Smooth muscle cell (in vitro differentiated cells): ENCODE measurements around the gene GNPDA1. TPM values are rescaled to one million over a fixed set of nuclear protein-coding genes. Genes with fewer than 3 reads are reported as not detected.

Experiments used
- DNase-seq: peaks from one replicate; lab custom pipeline; 2025; ENCODE audit not compliant: unreplicated experiment; lab: John Stamatoyannopoulos, UW
- H2AFZ ChIP-seq: fragments of 200-600 bp; sonication (generic); 2 replicates; pipeline ENCODE4 v1.6.0; 2016; ENCODE audit warnings: antibody characterized with exemption, low read depth, mild to moderate bottlenecking
- H3F3A ChIP-seq: fragments of 200-600 bp; sonication (generic); 2 replicates; pipeline ENCODE4 v1.6.0; 2017; ENCODE audit warnings: antibody characterized with exemption, low read depth
- H3K27ac ChIP-seq: fragments of 200-600 bp; sonication (generic); 2 replicates; pipeline ENCODE4 v1.5.1; 2016; ENCODE audit warnings: low read depth, mild to moderate bottlenecking
- H3K27me3 ChIP-seq: fragments of 200-600 bp; sonication (generic); 2 replicates; pipeline ENCODE4 v1.6.1; 2016; ENCODE audit warnings: low read depth, mild to moderate bottlenecking
- H3K36me3 ChIP-seq: fragments of 200-600 bp; sonication (generic); 2 replicates; pipeline ENCODE4 v1.5.1; 2016; ENCODE audit warnings: low read depth
- H3K4me1 ChIP-seq: fragments of 200-600 bp; sonication (generic); 2 replicates; pipeline ENCODE4 v1.5.1; 2016; ENCODE audit warnings: low read depth
- H3K4me2 ChIP-seq: fragments of 200-600 bp; sonication (generic); 2 replicates; pipeline ENCODE4 v1.6.0; 2016; ENCODE audit warnings: mild to moderate bottlenecking
- H3K4me3 ChIP-seq: fragments of 200-600 bp; sonication (generic); 2 replicates; pipeline ENCODE4 v1.5.1; 2016; ENCODE audit warnings: mild to moderate bottlenecking
- H3K79me2 ChIP-seq: fragments of 200-600 bp; sonication (generic); 2 replicates; pipeline ENCODE4 v1.6.0; 2016; ENCODE audit warnings: low read depth, mild to moderate bottlenecking
- H3K9ac ChIP-seq: fragments of 200-600 bp; sonication (generic); 2 replicates; pipeline ENCODE4 v1.6.0; 2016; ENCODE audit warnings: low read depth
- H3K9me3 ChIP-seq: fragments of 200-600 bp; sonication (generic); replicated peaks from 2 replicates; pipeline ENCODE4 v1.5.1; 2016; ENCODE audit warnings: low read depth
- H4K20me1 ChIP-seq: fragments of 200-600 bp; sonication (generic); 2 replicates; pipeline ENCODE4 v1.6.0; 2016; ENCODE audit warnings: low read depth
- WGBS: methylation state at CpG from one replicate; pipeline ENCODE4 v1.1.7; 2016; ENCODE audit warnings: low lambda C conversion rate; 5-methylcytosine and 5-hydroxymethylcytosine counted together
- polyA plus RNA-seq: library from polyadenylated mRNA; unstranded; fragments of >200 nt; fragmentation: Nextera tagmentation; extraction: Ambion mirVana; gene quantifications from 2 replicates; pipeline ENCODE4 v1.2.1, GENCODE V29; 2016
- total RNA-seq: library from RNA; depleted of rRNA; stranded (reverse); fragments of >200 nt; gene quantifications from 2 replicates; pipeline ENCODE4 v1.2.3, GENCODE V29; 2014
- TF ChIP-seq, protein P1 (sequence below): fragments of 200-600 bp; sonication (generic); IDR thresholded peaks from 2 replicates; pipeline ENCODE4 v1.5.1; 2017; ENCODE audit warnings: borderline replicate concordance, mild to moderate bottlenecking, antibody characterized with exemption; ENCODE audit not compliant: insufficient read depth, poor library complexity, severe bottlenecking

The GNPDA1 gene
- total and polyA plus RNA-seq, 2 experiments from 2014 or later = 29.6 to 30.3 TPM

DNA sequence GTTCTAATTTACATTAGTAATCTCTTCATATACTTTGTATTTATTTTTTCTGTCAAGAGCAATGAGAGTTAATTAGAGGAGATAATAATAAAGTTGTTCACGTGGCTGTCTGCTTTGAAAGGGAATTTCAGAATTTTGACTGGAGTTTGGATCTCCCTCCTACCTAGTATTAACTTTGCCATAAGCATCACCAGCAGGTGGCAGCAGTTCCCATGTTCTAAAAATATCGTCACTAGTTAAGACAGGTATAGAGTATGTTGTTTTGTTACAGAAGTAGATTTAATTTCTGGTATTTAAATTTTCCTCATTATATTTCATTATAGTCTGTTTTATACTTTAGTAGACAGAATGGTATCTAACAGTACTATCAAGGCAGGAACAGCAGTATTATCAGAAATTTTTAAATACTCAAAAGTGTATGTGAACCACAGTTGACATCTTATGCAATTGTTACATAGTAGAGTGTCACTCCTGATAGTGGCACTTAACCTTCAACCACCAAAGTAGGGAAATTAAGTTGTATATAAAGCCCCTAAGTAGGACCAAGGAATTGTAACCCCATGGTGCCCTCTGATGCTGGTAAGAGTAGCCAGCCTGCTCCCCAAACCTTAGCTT lies 20.4 kb downstream of the GNPDA1 start:
- no peak overlapping the region for H3K4me3 ChIP-seq
- H3K79me2 ChIP-seq = peaks cover 5% of the 10 kb centered on the region
- peaks cover 9% of the 10 kb centered on the region for H3F3A ChIP-seq
- no peaks in the 10 kb centered on the region for H3K4me1 ChIP-seq
- H3K9ac ChIP-seq = no peak overlapping the region
- TF ChIP-seq, protein P1, sequence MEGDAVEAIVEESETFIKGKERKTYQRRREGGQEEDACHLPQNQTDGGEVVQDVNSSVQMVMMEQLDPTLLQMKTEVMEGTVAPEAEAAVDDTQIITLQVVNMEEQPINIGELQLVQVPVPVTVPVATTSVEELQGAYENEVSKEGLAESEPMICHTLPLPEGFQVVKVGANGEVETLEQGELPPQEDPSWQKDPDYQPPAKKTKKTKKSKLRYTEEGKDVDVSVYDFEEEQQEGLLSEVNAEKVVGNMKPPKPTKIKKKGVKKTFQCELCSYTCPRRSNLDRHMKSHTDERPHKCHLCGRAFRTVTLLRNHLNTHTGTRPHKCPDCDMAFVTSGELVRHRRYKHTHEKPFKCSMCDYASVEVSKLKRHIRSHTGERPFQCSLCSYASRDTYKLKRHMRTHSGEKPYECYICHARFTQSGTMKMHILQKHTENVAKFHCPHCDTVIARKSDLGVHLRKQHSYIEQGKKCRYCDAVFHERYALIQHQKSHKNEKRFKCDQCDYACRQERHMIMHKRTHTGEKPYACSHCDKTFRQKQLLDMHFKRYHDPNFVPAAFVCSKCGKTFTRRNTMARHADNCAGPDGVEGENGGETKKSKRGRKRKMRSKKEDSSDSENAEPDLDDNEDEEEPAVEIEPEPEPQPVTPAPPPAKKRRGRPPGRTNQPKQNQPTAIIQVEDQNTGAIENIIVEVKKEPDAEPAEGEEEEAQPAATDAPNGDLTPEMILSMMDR = peak; percentile 86
- H3K4me2 ChIP-seq = no peak overlapping the region
- H3K27me3 ChIP-seq = no peaks in the 10 kb centered on the region
- WGBS = 42% methylated on average over 2 of the region's 2 CpGs
- peaks cover 26% of the 10 kb centered on the region for H3K36me3 ChIP-seq
- H3K27ac ChIP-seq = no peak overlapping the region
- H4K20me1 ChIP-seq = peaks cover 17% of the 10 kb centered on the region
- no peak for DNase-seq
- H2AFZ ChIP-seq = no peak overlapping the region
- H3K9me3 ChIP-seq = no peaks in the 10 kb centered on the region

DNA sequence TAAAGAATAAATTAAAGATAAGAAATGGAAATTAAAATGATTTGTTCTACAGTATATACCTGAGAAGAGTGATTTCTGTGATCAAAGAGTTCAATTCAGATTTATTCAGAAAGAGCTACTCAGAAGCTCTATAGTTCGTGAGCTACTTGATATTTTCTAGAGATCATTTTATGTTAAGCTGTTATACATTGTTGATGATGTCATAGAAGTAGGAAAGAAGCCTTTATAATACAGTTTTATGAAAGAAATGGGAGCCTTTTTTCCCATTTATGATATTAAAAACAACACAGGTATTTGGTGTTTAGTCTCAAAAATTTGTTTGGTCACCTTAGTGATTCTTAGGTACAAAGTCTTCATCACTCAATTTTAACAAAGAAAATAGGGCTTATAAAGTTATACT lies 23.1 kb downstream of the GNPDA1 start:
- H3K36me3 ChIP-seq = peaks cover 30% of the 10 kb centered on the region
- H3K9me3 ChIP-seq = no peaks in the 10 kb centered on the region
- DNase-seq = no peak
- H3F3A ChIP-seq = peaks cover 9% of the 10 kb centered on the region
- no peak overlapping the region for H3K4me2 ChIP-seq
- H3K4me1 ChIP-seq = no peaks in the 10 kb centered on the region
- H3K27ac ChIP-seq = no peak overlapping the region
- WGBS = 58% methylated on average over 1 of the region's 1 CpG
- H3K9ac ChIP-seq = no peak overlapping the region
- H3K27me3 ChIP-seq = no peaks in the 10 kb centered on the region
- peaks cover 5% of the 10 kb centered on the region for H3K79me2 ChIP-seq
- TF ChIP-seq, protein P1 = no peak
- H3K4me3 ChIP-seq = no peak overlapping the region
- peaks cover 20% of the 10 kb centered on the region for H4K20me1 ChIP-seq
- no peak overlapping the region for H2AFZ ChIP-seq

DNA sequence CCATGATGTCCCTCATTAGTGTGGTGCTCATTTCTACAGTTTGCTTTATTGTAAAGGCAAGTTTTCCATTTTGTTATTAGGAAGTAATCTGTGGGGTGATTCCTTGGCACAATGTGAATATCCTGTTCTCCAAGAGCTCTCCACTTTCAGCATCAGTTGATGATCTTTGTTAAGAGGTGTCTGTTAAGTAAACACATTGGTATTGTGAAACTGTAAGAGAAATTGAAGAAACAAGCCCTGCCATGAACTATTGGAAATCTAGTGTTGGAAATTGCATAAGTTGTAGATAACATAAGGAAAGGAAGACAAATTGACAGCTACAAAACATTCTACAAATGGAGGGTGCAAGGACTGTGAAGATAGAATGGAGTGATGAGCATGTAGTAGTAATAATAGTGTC lies 26.8 kb downstream of the GNPDA1 start:
- Histone ChIP-seq H3K9me3 (no peaks in the 10 kb centered on the region), H3K4me1 (no peaks in the 10 kb centered on the region), H3K4me2 (no peak overlapping the region), H3F3A (peaks cover 9% of the 10 kb centered on the region), H3K36me3 (peaks cover 43% of the 10 kb centered on the region), H3K27me3 (no peaks in the 10 kb centered on the region), H2AFZ (no peak overlapping the region), H3K4me3 (no peak overlapping the region), H4K20me1 (peaks cover 3% of the 10 kb centered on the region), H3K27ac (no peak overlapping the region), H3K79me2 (no peaks in the 10 kb centered on the region), H3K9ac (no peak overlapping the region)
- TF ChIP-seq, protein P1 = no peak
- no peak for DNase-seq

DNA sequence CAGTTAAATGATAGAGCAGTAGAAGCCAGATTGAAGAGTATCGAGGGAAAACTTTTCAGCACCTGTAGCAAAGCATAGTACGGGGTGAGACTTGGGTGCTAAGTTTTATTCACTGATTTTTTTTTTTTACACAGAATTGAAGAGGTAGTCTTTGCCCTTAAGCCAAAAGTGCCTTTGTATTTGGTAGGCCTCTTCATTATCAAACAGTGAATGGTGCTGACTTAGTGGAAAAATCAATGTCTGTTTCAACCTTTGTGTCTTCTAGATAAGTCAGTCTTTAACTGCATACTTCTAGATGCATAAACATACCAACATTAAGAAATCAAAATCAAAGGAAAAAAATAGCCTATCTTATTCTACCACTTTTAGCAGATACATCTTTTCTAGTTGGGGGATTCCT lies 30.2 kb downstream of the GNPDA1 start:
- peaks cover 41% of the 10 kb centered on the region for H3K36me3 ChIP-seq
- H4K20me1 ChIP-seq = peaks cover 15% of the 10 kb centered on the region
- H3F3A ChIP-seq = no peaks in the 10 kb centered on the region
- H2AFZ ChIP-seq = no peak overlapping the region
- H3K9ac ChIP-seq = no peak overlapping the region
- H3K4me3 ChIP-seq = no peak overlapping the region
- DNase-seq = no peak
- 82% methylated on average over 2 of the region's 2 CpGs for whole genome bisulfite sequencing
- no peaks in the 10 kb centered on the region for H3K27me3 ChIP-seq
- no peaks in the 10 kb centered on the region for H3K9me3 ChIP-seq
- no peaks in the 10 kb centered on the region for H3K4me1 ChIP-seq
- TF ChIP-seq, protein P1 = no peak
- no peak overlapping the region for H3K27ac ChIP-seq
- peaks cover 5% of the 10 kb centered on the region for H3K79me2 ChIP-seq
- H3K4me2 ChIP-seq = no peak overlapping the region
